Activated CD4-positive, alpha-beta T cell treated with anti-CD3 and anti-CD28 coated beads, Interleukin-2, amount 50 U/mL, for 4 hours (primary cell): ENCODE measurements around the gene PLK5.
A peak's percentile ranks its signal among the peaks of the same experiment; 100 is the strongest.
"Not testable (repeated sequence)": the region's sequence is repeated elsewhere in the genome, so short reads cannot be mapped to it uniquely, and the experiment has no call there.

Experiments
- DNase-seq, 2 experiments: peaks; one replicate each; pipeline ENCODE4 v3.0.0-alpha.2; 2020

Gene PLK5

DNA sequence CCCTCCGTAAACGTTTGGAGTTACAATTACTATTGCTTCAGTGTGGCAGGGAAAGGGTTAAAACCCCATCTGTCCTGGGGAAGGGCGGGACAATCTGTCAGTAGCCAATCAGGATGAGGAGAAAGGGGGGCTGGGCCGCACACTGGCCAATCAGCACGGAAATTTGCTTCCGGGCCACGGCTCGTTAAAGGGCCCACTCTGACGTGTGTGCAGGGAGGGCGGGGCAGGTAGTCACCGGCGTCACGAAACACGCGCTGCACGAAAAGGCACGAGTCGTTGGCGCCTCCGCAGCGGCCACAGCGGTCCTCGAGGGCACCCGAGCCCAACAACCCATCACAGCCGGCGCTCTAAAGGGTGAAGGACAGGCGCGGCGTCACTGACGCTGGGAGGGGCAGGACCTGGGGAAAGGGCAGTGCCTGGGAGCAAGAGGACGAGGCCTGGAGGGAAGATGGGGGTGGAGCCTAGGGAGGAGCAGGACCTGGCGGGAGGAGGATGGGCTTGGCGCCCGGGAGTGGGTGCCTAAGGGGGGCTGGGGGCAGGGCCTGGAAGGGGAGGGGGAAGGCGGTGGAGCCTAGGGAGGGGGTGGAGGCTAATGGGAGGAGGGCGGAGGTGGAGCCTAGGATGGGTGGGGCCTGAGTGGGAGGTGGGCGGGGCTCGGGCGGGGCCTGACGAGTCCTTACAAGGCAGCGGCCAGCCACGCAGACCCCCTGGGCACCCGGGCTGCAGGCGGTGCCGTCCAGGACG is 15.9 kb upstream of the PLK5 start:
- DNase-seq: peak; percentile 92

DNA sequence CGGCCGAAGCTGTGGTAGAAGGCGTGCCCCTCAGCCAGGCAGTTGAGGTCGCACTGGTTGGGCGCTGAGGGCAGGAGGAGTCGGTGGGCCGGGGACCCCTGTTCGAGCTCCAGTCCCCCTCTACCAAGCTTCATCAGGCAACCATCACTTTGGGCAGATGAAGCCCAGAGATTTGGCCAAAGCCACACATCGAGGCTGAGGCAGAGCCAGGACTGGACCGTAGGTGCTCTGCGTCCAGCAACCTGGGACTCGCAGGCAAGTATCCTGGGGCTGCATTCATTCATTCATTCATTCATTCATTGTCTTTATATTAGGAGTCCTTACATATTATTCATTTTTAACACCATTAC is 15.4 kb upstream of the PLK5 start:
- DNase-seq: no peak

DNA sequence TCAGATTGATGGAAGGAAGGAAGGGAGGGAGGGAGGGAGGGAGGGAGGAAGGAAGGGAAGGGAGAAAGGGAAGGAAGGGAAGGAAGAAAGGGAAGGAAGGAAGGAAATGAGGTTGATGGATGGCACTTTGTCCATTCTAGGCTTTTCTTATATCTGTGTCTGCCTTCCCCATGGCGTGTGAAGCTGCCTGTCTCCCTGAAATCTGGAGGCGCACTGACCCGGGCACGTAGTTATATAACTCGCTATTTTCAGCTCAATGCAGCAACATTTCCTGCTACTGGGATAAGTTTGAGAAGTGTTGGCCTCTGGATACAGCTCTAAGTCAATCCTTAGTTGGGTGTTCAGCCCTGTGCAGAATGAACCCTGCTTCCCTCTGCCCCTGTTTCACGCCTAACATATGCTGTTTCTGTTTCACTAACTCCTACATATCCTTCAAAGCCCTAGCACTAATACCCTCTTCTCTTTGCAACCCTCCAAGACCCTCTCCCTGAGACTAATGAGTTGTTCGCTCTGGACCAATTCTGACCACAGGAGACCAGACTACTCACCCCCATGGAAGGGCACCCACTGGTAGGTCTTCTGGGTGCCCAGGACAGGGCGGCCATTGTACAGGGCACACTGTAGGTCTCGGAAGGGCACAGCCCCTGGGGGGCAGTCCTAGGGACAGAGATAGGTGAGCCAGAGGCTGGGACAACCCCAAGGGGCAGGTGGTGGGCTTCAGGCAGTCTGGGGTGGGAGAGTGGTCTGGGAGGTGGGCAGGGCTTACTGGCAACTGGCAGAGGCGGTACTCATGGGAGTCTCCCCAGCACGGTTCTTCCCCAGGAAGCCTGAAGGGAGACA is 14.1 kb upstream of the PLK5 start:
- DNase-seq: no peak

DNA sequence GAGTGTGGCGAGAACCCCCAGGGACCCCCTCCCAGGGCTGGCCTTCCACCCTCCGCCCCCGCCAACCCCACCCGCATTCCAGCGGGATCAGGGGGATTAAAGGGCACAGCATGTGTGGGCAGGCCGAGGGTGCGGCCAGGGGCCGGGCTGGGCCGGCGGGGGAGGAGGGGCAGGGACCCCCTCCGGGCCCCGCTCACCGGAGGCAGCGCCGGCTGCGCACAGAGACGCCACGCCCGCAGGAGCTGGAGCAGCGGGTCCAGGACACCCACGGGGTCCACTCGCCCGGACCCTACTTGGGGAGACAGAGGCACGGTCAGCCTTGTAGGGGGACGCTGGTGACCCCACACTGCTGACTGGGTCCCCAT is 13.5 kb upstream of the PLK5 start:
- no peak for DNase-seq

DNA sequence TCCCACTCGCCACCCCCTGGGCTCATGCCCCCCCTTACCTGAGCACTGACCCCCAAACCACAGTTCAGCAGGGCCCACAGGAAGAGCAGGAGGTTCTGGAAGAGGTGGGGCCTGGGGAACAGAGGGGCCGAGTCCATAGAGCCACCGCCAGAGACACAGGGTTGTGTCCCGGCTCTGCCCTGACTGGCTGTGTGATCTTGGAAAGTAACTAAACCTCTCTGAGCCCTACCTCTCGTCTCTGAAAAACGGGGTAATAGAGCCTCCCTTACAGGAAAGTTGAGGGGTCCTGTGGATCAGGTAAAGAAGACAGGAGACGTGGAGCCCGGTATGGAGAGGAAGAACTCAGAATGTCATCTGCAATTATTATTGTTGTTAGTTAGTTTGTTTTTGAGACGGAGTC is 13.1 kb upstream of the PLK5 start:
- DNase-seq: no peak

DNA sequence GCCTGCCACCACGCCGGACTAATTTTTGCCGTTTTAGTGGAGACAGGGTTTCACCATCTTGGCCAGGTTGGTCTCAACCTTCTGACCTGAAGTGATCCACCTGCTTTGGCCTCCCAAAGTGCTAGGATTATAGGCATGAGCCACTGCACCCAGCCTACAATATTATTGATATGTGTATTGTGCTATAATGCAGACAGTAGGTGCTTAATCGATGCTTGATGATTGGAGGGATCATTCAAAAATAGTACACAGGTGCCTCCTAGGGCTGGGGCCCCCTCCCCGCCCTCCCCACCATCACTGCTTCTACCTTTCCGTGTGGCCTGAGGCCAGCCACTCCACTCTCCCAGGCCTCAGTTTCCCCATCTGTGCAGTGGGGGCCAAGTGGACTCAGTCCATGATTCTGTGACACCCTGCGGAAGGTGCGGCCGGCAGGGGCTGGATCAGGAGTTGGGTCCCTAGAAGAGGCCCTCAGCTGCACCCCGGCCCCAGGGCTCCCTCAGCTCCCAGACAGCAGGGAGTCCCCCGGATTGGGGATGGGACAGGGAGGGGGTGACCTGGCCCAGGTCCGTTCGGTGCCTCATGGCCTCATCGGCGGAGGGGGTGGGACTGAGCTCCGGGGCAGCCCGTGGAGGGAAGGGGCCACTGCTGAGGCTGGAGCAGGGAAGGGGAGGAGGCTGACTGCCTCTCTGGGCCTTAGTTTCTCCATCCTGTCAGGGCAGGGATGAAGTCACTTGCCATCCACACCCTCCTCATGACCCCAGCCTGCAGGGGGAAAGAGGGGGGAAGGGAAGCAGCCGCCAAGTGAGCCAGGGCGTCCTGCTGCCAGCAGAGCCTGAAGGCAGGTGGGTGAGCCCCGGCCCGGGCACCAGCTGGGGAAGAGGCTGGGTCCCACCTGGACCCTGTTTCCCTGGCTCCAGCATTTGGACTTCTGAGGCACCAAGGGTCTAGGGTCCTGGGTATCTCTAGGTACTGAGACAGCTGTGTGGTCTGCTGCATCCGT is 12.3 kb upstream of the PLK5 start:
- no peak for DNase-seq

DNA sequence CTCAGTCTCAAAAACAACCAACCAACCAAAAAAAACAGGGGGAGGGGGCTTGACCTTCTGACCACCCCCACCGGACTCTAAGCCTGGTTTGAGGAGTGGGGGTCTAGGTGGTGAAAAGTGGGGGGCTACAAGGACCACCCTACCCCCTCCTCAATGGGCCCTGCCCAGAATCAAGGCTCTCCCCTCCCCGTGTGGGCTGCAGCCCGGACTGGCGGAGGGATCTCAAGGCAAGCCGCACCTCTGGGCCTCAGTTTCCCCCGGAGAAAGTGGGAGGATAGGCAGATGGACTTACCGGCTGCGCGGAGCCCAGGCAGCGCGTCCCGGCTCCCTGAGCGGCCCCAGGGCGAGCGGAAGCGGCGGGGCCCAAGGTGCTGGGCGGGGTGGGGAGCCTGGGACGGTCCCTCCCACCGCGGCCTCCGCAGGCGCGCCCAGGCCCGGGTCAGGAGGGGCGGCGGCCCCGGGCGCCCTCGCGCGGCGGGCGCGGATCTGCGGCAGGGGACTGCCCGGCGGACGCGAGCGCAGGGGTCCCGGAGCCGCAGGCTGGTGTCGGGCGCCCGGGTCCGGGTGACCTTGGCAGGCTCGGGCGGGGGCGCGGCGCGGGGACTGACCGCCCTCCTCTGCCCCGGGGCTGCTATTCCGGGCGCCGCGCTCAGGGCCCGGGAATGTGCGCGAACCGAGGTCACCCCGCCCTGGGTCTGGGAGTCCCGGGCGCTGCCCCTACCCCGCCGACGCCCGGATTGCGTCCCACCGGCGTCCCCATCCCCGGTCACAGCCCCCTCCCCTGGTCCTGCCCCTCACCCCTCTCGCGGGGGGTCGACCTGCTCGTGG is 11.0 kb upstream of the PLK5 start, which contains the start of gene ADAMTSL5:
Gene ADAMTSL5, minus strand, starts transcription at position 349 of the 828 bp plus-strand sequence. CDS start 2,076 bp downstream, outside the sequence.
- DNase-seq: peak; percentile 35 to 40

DNA sequence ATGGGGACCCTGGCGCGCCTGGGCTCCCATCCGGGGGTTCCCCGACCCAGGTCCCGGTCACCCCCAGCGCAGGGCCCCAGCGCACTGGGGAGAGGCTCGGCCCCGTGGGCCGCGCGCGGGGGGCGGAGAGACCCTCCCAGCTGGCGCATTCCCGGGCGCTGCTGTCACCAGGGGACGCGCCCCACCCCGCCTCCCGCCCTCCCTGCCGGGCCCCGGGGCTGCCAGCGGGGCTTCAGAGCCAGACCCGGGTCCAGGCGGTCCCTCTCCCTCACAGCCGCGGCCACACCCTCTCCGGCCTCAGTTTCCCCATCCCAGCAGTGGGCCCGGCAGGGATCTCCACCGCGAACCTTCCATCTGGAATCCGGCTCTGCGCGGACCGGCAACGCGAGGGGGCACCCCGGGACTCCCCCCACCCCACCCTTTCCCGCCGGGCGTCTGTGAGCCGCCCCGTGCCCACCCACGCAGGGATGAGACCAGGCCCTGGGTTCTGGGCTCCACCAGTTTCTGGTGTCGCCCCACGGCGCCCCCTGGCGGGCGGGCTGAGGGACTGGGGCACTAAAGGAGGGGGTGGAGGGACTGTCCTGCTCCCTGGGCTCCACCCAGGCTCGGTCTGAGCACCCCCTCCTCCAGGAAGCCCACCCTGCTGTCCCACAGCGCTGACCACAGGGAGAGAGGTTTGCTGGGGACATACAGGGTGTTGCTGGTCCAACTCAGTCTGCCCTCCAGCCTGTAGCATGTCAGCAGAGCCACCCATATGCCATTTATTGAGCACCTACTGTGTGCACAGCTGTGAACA is 10.2 kb upstream of the PLK5 start:
- DNase-seq: peak; percentile 57 to 62

DNA sequence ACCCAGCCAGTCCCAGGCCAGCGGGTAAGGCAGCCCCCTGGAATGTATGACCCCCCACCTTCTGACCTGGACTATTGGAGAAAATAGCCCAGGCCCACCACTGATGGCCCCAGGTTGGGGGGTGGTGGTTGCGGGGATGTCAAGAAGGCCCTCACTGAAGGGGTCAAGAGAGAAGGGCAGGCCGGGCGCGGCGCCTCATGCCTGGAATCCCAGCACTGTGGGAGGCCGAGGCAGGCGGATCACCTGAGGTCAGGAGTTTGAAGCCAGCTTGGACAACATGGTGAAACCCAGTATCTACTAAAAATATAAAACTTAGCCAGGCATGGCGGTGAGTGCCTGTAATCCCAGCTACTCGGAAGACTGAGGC is 9.6 kb upstream of the PLK5 start:
- DNase-seq: no peak

DNA sequence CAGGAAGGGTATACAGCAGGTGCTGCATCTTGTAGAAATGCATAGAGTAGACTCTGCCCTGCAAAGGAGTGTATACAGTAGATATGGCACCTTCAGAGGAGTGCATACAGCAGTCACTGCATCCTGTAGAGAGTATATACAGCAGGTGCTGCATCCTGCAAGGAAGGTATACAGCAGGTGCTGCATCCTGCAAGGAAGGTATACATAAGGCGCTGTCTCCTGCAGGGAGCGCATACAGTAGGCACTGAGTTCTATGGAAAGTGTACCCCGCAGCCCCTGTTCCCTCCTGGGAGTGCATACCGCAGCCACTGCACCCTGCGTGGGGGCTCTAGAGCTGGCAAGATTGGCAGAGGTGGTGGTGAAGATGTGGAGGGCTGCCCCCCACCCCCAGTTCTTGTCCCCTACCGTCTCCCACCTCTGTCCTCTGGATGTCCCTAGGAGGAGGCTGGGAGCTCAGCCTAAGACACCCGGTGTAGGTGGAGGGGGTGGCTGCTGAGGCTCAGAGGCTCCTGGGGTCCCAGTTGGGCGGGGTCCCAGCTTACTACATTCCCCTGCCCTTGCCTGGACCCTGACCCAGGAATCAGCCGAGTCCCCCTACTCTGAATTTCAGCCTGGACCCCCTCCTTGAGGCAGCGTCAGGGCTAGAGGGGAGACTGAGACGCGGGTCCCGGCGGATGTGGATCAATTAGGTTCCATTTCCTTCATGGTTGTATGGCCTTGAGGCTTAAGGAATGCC is 8.7 kb upstream of the PLK5 start:
- no peak for DNase-seq

DNA sequence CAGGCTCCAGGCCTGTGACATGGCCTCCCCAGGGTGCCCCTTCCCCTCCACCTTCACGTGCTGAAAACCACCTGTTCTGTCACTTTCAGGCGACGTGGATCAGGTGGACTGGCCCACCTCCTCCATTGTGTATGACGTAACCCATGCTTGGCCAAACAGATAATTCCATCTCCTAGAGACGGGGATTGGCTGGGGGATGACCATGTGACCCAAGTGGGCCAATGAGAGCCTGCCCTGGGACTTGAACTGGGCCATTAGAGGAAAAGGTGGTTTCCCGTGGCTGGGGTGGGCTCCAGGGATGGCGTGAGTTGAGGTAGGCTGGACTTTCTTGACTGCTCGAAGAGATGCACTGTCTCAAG is 7.5 kb upstream of the PLK5 start:
- DNase-seq: no peak

DNA sequence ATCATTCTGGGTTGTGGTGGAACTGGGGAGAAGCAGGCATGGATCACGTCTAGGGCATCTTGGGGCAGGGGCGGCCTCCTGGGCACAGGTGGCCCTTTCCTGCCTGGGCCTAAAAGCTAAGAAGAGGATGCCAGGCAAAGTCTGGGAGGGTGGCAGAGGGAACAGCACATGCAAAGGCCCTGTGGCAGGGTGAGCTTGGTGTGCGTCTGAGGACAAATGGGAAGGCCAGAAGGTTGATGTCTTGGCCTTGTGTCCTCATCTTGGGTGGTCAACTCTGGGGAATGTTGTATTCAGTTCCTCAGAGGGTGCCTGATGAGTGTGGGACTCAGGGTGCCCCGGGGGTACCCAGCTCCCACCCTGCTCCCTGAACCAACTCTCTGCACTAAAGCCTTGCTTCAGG is 5.4 kb upstream of the PLK5 start:
- DNase-seq: no peak

DNA sequence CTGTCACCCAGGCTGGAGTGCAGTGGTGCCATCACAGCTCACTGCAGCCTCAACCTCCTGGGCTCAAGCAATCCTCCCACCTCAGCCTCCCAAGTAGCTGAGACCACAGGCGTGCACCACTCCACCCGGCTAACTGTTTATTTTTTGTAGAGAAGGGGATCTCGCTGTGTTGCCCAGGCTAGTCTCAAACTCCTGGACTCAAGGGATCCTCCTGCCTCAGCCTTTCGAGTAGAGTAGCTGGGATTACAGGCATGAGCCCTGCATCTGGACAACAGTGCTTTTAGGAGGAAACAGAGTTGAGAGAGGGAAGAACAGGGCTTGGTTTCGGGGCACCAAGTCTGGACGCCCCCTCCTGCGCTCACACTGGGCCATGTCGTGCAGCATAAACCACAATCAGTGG is 4.1 kb upstream of the PLK5 start:
- not testable (repeated sequence) for DNase-seq

DNA sequence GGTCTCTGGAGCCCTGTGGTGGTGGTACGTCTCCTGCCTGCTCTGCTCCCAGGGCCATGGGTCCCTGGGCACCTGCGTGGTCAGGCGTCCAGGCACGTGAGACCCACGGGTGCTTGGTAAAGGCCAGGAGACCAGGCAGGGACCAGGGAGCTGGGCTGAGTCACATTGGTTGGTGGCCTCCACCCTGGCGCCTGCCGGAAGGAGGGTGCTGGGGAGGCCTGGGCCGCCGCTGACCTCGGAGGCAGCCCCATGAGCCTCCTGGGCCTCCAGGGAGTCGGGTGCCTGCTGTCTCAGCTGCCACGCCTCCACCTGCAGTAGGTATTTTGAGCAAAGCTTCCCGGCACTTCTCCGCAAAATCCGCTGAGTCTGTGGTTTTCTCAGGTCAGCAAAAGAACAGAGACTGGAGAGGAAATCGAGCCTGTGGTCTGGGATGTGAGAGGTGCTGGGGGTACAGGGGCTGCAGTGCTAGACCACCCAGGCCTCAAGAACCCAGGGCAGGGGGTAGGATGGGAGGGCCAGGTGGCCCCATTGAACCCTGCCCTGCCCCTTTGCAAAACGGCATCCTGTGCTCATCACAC is 3.6 kb upstream of the PLK5 start:
- DNase-seq: no peak

DNA sequence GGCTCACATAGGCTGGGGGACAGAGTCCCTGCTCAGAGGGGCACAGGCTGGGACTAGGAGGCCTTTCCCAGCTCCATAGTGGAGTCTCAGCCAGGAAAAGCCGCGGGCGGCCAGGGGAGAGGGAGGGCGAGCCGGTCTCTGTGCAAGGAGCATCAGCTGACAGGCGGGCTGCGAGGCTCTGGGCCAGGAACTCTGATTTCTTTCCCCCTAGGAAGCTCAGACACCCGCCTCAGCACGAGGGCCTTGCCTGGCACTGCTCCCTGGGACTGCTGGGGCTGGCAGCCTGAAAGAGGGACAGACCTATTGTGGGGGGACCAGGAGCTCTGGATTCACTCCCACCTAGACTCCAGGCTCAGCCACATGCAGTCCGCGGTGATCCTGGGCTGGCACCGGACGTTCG is 2.2 kb upstream of the PLK5 start:
- DNase-seq: no peak

DNA sequence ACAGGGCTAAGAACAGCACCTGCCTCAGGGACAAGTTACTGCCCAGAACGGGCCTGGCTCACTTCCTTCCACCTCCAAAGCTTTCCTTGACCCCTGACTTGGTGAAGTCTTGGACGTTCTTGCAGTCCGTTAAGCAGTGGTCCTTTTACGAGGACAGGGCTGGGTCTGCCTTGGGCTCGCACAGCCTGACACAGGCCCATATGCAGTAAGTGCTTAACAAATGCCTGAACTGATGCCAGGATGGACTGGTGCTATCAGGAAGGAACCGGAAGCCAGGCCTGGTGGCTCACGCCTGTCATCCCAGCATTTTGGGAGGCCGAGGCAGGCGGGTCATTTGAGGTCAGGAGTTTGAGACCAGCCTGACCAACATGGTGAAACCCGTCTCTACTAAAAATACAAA is 1.8 kb upstream of the PLK5 start:
- no peak for DNase-seq

DNA sequence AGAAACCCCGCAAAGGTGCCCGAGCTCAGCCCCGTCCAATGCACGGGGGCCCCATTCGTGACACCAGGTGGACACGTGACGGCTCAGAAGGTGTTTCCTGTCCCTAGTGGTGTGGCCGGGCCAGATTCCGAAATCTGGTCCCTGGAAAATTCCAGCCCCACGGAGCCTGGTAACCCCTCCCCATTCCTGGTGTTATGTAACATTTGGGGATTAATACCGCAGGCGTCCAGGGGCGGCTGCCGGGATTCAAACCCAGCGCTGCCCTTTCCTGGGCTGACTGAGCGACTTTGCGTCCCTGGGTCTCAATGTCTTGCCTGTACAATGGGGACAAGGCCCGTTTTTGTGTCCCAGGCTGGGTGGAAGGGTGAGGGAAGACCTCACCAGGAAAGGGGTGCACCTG is 1.0 kb upstream of the PLK5 start:
- no peak for DNase-seq

DNA sequence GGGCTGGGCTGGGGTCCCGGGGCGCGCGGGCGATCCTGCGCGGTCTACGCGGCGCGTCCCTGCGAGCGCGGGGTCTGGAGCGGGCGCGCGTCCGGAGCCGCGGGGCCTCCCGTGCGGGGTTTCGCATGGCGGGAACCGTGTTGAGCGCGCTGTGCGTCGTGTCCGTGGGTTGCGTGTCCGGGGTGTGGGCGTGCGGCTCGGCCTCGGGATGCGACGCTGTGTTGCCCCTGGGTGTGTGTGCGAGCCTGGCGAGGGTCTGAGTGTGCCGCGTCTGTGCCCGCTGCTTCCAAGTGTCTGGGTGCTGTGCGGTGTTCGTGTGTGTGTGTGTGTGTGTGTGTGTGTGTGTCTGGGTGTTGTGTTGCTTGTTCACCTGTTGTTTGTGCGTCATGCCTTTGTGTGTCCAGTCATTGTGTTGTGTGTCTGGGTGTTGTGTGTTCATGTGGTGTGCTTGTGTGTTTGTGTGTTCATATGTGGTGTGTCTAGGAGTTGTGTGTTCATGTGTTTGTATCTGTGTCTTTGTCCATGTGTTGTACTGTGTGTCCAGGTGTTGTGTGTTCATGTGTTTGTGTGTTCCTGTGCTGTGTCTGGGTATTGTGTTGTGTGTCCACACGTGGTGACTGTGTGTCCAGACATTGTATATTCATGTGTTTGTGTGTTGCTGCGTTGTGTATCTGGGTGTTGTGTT is 552 bp downstream of the PLK5 start:
- no peak for DNase-seq

DNA sequence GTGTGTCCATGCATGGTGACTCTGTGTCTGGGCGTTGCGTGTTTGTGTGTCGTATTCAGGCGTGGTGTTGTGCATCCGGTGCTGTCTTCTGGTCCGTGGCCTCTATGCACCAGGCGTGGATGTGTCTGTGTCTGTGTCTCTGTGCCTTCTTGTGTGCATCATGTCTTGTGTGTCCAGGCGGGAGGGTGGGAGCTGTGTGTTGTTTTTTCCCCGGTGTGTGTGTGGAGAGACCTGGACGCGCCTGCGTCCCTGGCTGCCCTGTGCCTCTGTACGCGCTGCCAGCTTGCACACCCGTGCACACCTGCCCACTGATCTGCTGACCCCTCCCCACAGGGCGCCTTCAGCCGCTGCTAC is 1.1 kb downstream of the PLK5 start:
- DNase-seq: no peak

DNA sequence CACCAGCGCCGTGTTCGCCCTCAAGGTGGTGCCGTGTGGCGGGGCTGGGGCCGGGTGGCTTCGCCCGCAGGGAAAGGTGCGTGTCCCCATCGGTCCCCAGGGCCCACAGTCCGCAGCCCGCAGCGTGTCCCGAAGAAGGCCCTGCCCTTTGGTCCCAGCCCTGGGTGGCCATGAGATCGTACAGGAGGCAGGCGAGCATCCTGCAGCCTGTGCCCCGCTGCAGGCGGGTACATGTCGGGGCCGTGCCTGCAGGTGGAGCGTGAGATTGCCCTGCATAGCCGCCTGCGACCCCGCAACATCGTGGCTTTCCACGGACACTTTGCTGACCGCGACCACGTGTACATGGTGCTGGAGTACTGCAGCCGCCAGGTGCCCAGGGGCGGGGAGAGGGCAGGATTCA is 1.5 kb downstream of the PLK5 start:
- no peak for DNase-seq
